Stomach (tissue), 4 donors: ENCODE data around the gene MITD1.

Source experiments
- CTCF ChIP-seq, 7 experiments: fragments of 450-650 bp in 4 of 7; fragments of 200-600 bp in 3 of 7; sonication (generic) in 3 of 7; IDR thresholded peaks; one replicate each; pipeline ENCODE4 v1.5.1; 2016 to 2019; ENCODE audit warnings: antibody characterized with exemption in 7 of 7, control low read depth in 2 of 7, mild to moderate bottlenecking in 1 of 7
- EP300 ChIP-seq: sonication (generic); formaldehyde crosslinking; IDR thresholded peaks from one replicate; pipeline ENCODE4 v1.6.1; 2017; ENCODE audit warnings: antibody characterized with exemption
- POLR2A ChIP-seq, 4 donors: fragments of 450-650 bp; IDR thresholded peaks; one replicate each; pipeline ENCODE4 v1.6.1; 2016; ENCODE audit warnings: antibody characterized with exemption in 4 of 4, control low read depth in 2 of 4, mild to moderate bottlenecking in 1 of 4, moderate library complexity in 1 of 4
- POLR2AphosphoS5 ChIP-seq, 3 donors: sonication (generic); formaldehyde crosslinking; IDR thresholded peaks; one replicate each; pipeline ENCODE4 v1.6.1; 2016; ENCODE audit warnings: antibody characterized with exemption in 3 of 3

GRCh38 chr2:99150706-99151105, 30.2 kb downstream of the MITD1 start:
- TF ChIP-seq CTCF (IDR thresholded peaks at IDR 0.05): no peak
- TF ChIP-seq POLR2AphosphoS5 (IDR thresholded peaks at IDR 0.05): no peak
- no peak for TF ChIP-seq POLR2A (IDR thresholded peaks at IDR 0.05)
- TF ChIP-seq EP300: no peak
